HCT116 (cell line): ENCODE results near the gene GDAP1L1. TPM values are rescaled to one million over a fixed set of nuclear protein-coding genes. Genes with fewer than 3 reads are reported as not detected.

Experiments
- ATAC-seq: fragments of 200-7000 bp; cut with Tn5 transposase; 2 replicates; pipeline ENCODE4 v1.9.1; 2020; ENCODE audit warnings: mild to moderate bottlenecking, moderate library complexity
- BruUV-seq: library from RNA; stranded (reverse); fragments of 400-500 nt; replicated peaks from 2 replicates; lab custom pipeline; 2021; lab: Mats Ljungman, UMichigan
- CTCF ChIA-PET: fragments of 300-600 bp; sonication (Branson Sonifier 250); formaldehyde crosslinking; loops from one replicate; lab custom pipeline; 2021; ENCODE audit warnings: antibody characterized with exemption; lab: Charles Lee
- POLR2A ChIA-PET: fragments of 300-600, 350-600 bp; sonication (Branson Sonifier 250); formaldehyde crosslinking; loops from one replicate; lab custom pipeline; 2021; ENCODE audit warnings: antibody characterized with exemption; lab: Charles Lee
- RAD21 ChIA-PET, 2 experiments: fragments of 300-600 bp; sonication (Branson Sonifier 250); formaldehyde crosslinking; loops; one replicate each; lab custom pipeline; 2023; ENCODE audit warnings: low total read pairs in 2 of 2; ENCODE audit not compliant: uncharacterized antibody in 2 of 2, unreplicated experiment in 2 of 2, low non-redundant PET in 1 of 2; lab: Charles Lee
- DNase-seq: peaks from one replicate; pipeline ENCODE4 v3.0.0-alpha.2; 2010; ENCODE audit warnings: low read depth, low spot score
- H2AFZ ChIP-seq: fragments of 200-600 bp; shearing (Covaris generic), sonication (generic); 2 replicates; pipeline ENCODE4 v1.6.1; 2017; ENCODE audit warnings: low read depth, mixed run types, mixed read lengths, antibody characterized with exemption, low read length; ENCODE audit not compliant: poor library complexity, severe bottlenecking
- H3K27ac ChIP-seq: 2 replicates; pipeline ENCODE4 v1.5.1; 2012; ENCODE audit warnings: low read depth, low read length
- H3K27me3 ChIP-seq: fragments of 200-600 bp; sonication (generic); 2 replicates; pipeline ENCODE4 v1.6.1; 2016; ENCODE audit warnings: mixed run types, low read length, mixed read lengths; ENCODE audit not compliant: insufficient read depth
- H3K36me3 ChIP-seq, 2 experiments: fragments of 200-500 bp in 1 of 2; fragments of 200-600 bp in 1 of 2; sonication (Bioruptor generic) in 1 of 2; sonication (generic) in 1 of 2; 2 replicates each; pipeline versions ENCODE4 v1.5.1 to v1.6.1; 2014 to 2016; ENCODE audit warnings: low read length in 2 of 2, inconsistent platforms in 1 of 2, mixed read lengths in 1 of 2, mixed run types in 1 of 2; ENCODE audit not compliant: insufficient read depth in 2 of 2, control insufficient read depth in 1 of 2
- H3K4me1 ChIP-seq, 2 experiments: fragments of 200-600 bp in 1 of 2; sonication (generic) in 1 of 2; 2 replicates each; pipeline versions ENCODE4 v1.5.1 to v1.6.1; 2012 to 2017; ENCODE audit warnings: low read length in 2 of 2, inconsistent platforms in 1 of 2, mild to moderate bottlenecking in 1 of 2, mixed read lengths in 1 of 2, mixed run types in 1 of 2, moderate library complexity in 1 of 2; ENCODE audit not compliant: insufficient read depth in 2 of 2, control insufficient read depth in 1 of 2
- H3K4me2 ChIP-seq: fragments of 200-600 bp; sonication (generic); 2 replicates; pipeline ENCODE4 v1.6.1; 2017; ENCODE audit warnings: mixed run types, low read length, mixed read lengths
- H3K4me3 ChIP-seq, 2 experiments: fragments of 200-600 bp in 1 of 2; sonication (generic) in 1 of 2; replicated peaks in 1 of 2; 2 replicates each; pipeline ENCODE4 v1.5.1; 2011 to 2016; ENCODE audit warnings: low read length in 2 of 2, control low read depth in 1 of 2, low read depth in 1 of 2, mild to moderate bottlenecking in 1 of 2, mixed read lengths in 1 of 2, mixed run types in 1 of 2
- H3K79me2 ChIP-seq: fragments of 200-600 bp; sonication (generic); 2 replicates; pipeline ENCODE4 v1.6.1; 2017; ENCODE audit warnings: mild to moderate bottlenecking, mixed run types, low read length, moderate library complexity, mixed read lengths; ENCODE audit not compliant: insufficient read depth
- H3K9ac ChIP-seq: fragments of 200-600 bp; sonication (generic); 2 replicates; pipeline ENCODE4 v1.6.1; 2016; ENCODE audit warnings: low read length, mixed read lengths
- H3K9me2 ChIP-seq: fragments of 200-600 bp; sonication (generic), shearing (Covaris generic); 2 replicates; pipeline ENCODE4 v1.6.1; 2017; ENCODE audit warnings: mixed run types, mild to moderate bottlenecking, moderate library complexity; ENCODE audit not compliant: insufficient read depth
- H3K9me3 ChIP-seq, 2 experiments: fragments of 200-500 bp in 1 of 2; fragments of 200-600 bp in 1 of 2; sonication (Bioruptor generic) in 1 of 2; sonication (generic) in 1 of 2; 2 replicates each; pipeline ENCODE4 v1.6.1; 2014 to 2017; ENCODE audit warnings: low read length in 2 of 2, mixed read lengths in 2 of 2, inconsistent platforms in 1 of 2, low read depth in 1 of 2, mild to moderate bottlenecking in 1 of 2, mixed run types in 1 of 2, moderate library complexity in 1 of 2; ENCODE audit not compliant: control insufficient read depth in 1 of 2, insufficient read depth in 1 of 2
- H4K20me1 ChIP-seq: fragments of 200-600 bp; sonication (generic), shearing (Covaris generic); 2 replicates; pipeline ENCODE4 v1.6.1; 2017; ENCODE audit warnings: mixed run types, mild to moderate bottlenecking, moderate library complexity; ENCODE audit not compliant: insufficient read depth
- CBX3 ChIP-seq: IDR thresholded peaks from 2 replicates; pipeline ENCODE4 v1.6.1; 2012; ENCODE audit warnings: low read depth
- CEBPB ChIP-seq: IDR thresholded peaks from 2 replicates; pipeline ENCODE4 v1.6.1; 2012; ENCODE audit warnings: low read depth
- ELF1 ChIP-seq: IDR thresholded peaks from 2 replicates; pipeline ENCODE4 v1.6.1; 2012; ENCODE audit warnings: low read depth, borderline replicate concordance
- JUND ChIP-seq: IDR thresholded peaks from 2 replicates; pipeline ENCODE4 v1.6.1; 2012
- POLR2A ChIP-seq: IDR thresholded peaks from 2 replicates; pipeline ENCODE4 v1.7.0; 2011; ENCODE audit warnings: borderline replicate concordance; ENCODE audit not compliant: insufficient read depth, insufficient read length; ENCODE audit errors: extremely low read depth
- RAD21 ChIP-seq: IDR thresholded peaks from 2 replicates; pipeline ENCODE4 v1.6.1; 2012; ENCODE audit warnings: low read depth, mild to moderate bottlenecking
- SIN3A ChIP-seq: IDR thresholded peaks from 2 replicates; pipeline ENCODE4 v1.6.1; 2012; ENCODE audit warnings: low read depth
- SP1 ChIP-seq: IDR thresholded peaks from 2 replicates; pipeline ENCODE4 v1.6.1; 2012; ENCODE audit warnings: low read depth
- SRF ChIP-seq: IDR thresholded peaks from 2 replicates; pipeline ENCODE4 v1.6.1; 2012; ENCODE audit warnings: low read depth
- intact Hi-C: fragments of 100-400 bp; cut with micrococcal nuclease; formaldehyde crosslinking; loops from 2 replicates; pipeline ENCODE4 v1.10.0; 2022
- total RNA-seq: library from RNA; stranded (reverse); gene quantifications from one replicate; pipeline ENCODE4 v1.2.1, GENCODE V29; 2021; ENCODE audit not compliant: unreplicated experiment
- TF ChIP-seq, protein P1 (sequence below): IDR thresholded peaks from 2 replicates; pipeline ENCODE4 v1.6.1; 2012
- TF ChIP-seq, protein P2 (sequence below): IDR thresholded peaks from 2 replicates; pipeline ENCODE4 v1.6.1; 2012
- TF ChIP-seq, protein P3 (sequence below): IDR thresholded peaks from 2 replicates; pipeline ENCODE4 v1.6.1; 2011; ENCODE audit warnings: mild to moderate bottlenecking, low read length, moderate library complexity; ENCODE audit not compliant: insufficient replicate concordance; ENCODE audit errors: extremely low read depth

GDAP1L1 gene
- total RNA-seq, 1 experiment from 2014 or later, result not detected

DNA sequence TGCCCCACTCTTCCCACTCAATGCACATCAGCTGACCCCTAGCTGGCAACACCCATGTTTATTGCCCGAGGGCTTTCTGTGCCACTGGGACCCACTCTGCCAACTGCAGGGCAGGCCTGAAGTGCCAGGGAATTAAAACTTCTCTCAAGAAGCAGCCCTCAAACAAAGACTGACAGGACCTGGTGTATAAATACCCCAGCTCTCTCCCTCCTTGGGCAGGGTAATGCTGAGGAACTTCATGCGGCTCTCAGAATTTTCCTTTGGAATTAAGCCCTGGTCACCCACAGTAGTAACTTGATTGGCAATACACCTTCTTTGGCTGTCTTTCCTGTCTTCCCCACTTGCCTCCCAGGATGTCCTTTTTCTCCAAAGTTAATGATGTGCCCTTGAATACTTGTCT is 5.3 kb upstream of the GDAP1L1 start:
- CTCF ChIA-PET, result no interaction called here
- Histone ChIP-seq H3K4me1 (no peaks in the 10 kb centered on the region), H3K9me3 (no peaks in the 10 kb centered on the region), H3K27me3 (no peaks in the 10 kb centered on the region), H3K4me2 (no peak overlapping the region), H3K36me3 (no peaks in the 10 kb centered on the region), H2AFZ (no peak overlapping the region), H3K9me2 (no peaks in the 10 kb centered on the region), H3K79me2 (no peaks in the 10 kb centered on the region), H3K4me3 (no peak overlapping the region), H3K27ac (no peak overlapping the region), H3K9ac (no peak overlapping the region), H4K20me1 (no peaks in the 10 kb centered on the region)
- intact Hi-C loops, result no loop called here
- POLR2A ChIA-PET, result no interaction called here
- ATAC-seq (no peak), DNase-seq (no peak)
- RAD21 ChIA-PET, result no interaction called here
- TF ChIP-seq, protein P1, sequence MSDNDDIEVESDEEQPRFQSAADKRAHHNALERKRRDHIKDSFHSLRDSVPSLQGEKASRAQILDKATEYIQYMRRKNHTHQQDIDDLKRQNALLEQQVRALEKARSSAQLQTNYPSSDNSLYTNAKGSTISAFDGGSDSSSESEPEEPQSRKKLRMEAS, result no peak
- TF ChIP-seq RAD21 (no peak), POLR2A (no peak), SP1 (no peak), CEBPB (no peak), JUND (no peak), SRF (no peak), CBX3 (no peak), SIN3A (no peak), ELF1 (no peak)
- TF ChIP-seq, protein P2, sequence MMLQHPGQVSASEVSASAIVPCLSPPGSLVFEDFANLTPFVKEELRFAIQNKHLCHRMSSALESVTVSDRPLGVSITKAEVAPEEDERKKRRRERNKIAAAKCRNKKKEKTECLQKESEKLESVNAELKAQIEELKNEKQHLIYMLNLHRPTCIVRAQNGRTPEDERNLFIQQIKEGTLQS, result no peak
- TF ChIP-seq, protein P3, sequence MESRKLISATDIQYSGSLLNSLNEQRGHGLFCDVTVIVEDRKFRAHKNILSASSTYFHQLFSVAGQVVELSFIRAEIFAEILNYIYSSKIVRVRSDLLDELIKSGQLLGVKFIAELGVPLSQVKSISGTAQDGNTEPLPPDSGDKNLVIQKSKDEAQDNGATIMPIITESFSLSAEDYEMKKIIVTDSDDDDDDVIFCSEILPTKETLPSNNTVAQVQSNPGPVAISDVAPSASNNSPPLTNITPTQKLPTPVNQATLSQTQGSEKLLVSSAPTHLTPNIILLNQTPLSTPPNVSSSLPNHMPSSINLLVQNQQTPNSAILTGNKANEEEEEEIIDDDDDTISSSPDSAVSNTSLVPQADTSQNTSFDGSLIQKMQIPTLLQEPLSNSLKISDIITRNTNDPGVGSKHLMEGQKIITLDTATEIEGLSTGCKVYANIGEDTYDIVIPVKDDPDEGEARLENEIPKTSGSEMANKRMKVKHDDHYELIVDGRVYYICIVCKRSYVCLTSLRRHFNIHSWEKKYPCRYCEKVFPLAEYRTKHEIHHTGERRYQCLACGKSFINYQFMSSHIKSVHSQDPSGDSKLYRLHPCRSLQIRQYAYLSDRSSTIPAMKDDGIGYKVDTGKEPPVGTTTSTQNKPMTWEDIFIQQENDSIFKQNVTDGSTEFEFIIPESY, result no peak
- no TSS peak for BruUV-seq
